WI38 (cell line): ENCODE data around the gene DPP10.

Source experiments
- H3K4me3 ChIP-seq: 2 replicates; pipeline ENCODE4 v1.5.1; 2011; ENCODE audit warnings: low read depth, mild to moderate bottlenecking, control low read depth, low read length
- TF ChIP-seq, protein P1 (sequence below): IDR thresholded peaks from 2 replicates; pipeline ENCODE4 v1.5.1; 2012; ENCODE audit warnings: low read depth, mild to moderate bottlenecking, control low read depth, low read length

DPP10 gene

DNA sequence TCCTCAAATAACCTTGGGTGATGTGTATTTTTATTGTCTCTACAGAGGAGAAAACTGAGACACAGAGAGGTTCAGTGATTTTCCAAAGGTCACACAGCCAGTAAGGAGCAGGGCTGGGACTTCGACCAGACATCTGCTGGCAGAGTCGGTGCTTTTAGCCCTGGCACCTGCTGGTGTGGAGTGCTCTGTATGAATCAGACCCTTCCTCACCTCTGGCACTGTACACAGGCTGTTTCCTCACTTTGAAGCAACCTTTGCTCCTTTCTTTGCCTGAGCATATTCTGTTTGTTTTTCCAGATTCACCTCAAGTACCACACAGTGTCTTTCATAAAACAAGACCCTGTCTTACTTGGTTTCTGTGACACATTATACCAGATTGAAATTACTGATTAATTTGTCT lies 107.9 kb downstream of the DPP10 start:
- TF ChIP-seq, protein P1, sequence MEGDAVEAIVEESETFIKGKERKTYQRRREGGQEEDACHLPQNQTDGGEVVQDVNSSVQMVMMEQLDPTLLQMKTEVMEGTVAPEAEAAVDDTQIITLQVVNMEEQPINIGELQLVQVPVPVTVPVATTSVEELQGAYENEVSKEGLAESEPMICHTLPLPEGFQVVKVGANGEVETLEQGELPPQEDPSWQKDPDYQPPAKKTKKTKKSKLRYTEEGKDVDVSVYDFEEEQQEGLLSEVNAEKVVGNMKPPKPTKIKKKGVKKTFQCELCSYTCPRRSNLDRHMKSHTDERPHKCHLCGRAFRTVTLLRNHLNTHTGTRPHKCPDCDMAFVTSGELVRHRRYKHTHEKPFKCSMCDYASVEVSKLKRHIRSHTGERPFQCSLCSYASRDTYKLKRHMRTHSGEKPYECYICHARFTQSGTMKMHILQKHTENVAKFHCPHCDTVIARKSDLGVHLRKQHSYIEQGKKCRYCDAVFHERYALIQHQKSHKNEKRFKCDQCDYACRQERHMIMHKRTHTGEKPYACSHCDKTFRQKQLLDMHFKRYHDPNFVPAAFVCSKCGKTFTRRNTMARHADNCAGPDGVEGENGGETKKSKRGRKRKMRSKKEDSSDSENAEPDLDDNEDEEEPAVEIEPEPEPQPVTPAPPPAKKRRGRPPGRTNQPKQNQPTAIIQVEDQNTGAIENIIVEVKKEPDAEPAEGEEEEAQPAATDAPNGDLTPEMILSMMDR: no peak
- H3K4me3 ChIP-seq: no peak overlapping the region

DNA sequence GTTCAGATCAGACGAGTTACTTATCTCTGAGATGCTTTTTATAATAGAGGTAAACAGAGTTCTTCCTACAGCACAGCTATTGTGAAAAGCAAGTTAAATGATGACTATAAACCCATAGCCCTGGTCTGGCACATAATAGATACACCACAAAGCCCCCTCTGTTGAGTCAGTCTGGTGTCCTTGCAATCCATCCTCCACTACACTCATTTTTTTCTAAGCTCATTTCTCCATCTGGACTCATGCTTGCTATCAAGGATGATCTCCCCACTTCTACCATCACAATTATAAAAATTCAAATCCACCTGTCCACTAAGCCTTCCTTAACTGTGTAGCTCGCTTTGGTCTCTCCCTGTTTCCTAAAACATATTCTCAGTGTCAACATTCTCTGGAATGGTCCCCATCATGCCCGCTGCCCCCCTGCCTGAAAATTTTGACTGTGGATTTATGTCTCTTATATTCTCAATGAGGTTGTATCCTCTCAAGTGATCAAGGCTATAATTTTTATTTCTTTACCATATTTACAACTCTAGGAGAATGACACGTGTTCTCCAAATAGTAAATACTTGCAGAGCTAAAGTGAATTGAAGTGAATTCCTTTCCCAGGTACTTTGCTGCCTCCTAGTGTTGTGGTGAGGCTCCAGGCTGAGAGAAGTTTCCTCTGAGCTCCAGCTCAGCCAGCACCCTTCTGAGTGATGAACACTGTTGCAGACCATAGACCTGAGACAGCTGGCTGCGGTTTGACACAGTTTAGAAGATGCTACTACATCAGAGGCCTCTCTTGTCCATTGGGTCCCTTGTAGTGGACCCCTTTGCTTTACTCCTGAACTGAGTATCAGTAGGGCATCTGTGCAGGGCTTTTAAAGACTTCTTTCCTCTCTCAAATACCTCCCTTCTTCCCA lies 108.7 kb downstream of the DPP10 start:
- no peak overlapping the region for H3K4me3 ChIP-seq
- TF ChIP-seq, protein P1: peak; percentile 22; the same call in 1 of the 2 replicates

DNA sequence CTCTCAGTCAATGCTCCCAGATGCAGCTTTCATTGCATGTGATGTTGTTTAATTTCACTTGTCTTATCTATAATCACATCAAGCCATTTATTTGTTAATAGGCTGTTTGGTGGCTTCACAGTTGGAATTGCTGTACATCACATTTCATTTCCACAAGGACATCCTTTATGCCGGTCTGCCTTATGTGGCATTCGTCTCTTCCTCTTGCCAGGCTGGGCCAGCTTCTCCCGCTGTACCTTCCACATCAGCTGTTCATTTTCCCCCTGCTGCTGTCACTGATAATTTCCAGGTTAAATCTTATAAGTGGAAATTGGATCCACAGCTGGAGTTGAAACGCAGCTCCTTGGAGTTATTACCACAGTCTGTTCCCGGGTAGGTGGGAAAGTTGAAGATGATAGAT lies 110.6 kb downstream of the DPP10 start:
- no peak overlapping the region for H3K4me3 ChIP-seq
- TF ChIP-seq, protein P1: no peak

DNA sequence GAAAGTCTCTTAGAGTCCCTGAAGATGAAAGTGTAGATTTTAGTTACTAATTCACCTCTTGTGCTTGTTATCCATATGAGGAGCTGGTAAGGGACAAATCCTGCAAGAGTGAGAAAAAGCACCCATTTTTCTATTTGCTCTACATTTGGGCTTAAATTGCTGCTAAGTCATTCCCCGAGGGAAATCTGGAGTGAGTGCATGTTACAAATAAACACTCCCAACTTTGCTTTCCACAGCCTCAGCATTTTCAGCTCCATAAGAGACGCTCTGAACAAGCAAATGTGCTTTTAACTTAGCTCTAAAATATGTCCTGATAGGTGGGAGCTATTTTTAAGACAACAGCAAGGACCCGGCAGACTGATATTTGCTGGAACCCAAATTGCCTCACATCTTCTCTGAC lies 126.7 kb downstream of the DPP10 start:
- H3K4me3 ChIP-seq: no peak overlapping the region
- TF ChIP-seq, protein P1: no peak

DNA sequence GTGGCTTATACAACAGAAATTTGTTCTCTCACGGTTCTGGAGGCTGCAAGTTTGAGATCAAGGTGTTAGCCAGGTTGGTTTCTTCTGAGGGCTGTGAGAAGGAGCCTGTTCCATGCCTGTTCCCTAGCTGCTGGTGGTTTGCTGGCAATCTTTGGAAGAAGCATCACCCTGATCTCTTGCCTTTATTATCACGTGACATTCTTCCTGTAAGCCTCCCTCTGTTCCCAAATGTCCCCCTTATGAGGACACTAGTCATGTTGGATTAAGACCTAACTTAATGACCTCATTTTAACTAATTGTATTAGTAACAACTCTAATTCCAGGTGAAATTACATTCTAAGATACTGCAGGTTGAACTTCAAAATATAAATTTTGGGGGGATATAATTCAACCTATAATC lies 135.2 kb downstream of the DPP10 start:
- H3K4me3 ChIP-seq: no peak overlapping the region
- TF ChIP-seq, protein P1: no peak

DNA sequence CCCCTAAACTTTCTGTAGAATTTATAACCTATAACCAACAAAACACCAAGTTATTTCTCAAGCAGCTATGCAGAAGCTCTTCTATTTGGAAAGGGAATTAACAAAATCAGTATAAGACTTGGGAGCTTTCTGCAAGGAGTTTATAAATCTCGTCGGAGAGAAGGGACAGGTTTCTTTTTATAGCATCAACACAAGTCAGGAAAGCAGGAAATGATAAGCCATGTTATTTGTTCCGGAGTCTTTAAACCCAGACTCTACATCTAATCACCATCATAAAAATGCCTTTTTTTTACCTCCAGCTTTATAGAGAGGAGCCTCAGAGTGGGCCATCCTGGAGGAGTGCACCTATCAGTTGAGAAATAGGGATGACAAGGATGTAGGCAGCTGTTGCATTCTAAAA lies 137.1 kb downstream of the DPP10 start:
- H3K4me3 ChIP-seq: no peak overlapping the region
- TF ChIP-seq, protein P1: no peak

DNA sequence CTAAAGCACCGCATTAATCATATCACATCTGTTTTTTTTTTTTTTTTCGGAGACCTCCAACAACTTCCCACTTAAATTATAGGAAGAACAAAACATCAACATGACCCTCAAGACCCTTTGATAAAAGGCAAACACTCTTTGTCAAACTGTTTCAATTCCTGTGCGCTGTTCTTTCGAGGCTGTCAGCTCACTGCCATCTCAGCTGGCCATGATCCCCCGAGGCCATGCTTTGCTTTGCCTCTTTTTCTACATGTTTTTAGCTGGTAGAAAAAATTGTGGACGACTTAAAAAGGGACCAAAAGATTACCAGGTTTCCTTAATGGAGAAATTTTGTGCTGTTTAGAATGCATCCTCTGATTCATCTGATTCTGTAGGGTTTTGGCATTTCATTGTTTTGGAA lies 138.2 kb downstream of the DPP10 start:
- H3K4me3 ChIP-seq: no peak overlapping the region
- TF ChIP-seq, protein P1: no peak
